Anterior cingulate cortex (tissue), 58 donors: ENCODE results near the gene SORD.

ENCODE experiments used
- DNase-seq, 58 donors: peaks; one replicate each; lab custom pipeline; 2025; lab: John Stamatoyannopoulos, UW

The SORD gene

GRCh38 chr15:45114076-45114750, 91.2 kb downstream of the SORD start, which contains the start of the genes DUOX2 and DUOXA2:
TSS of gene DUOX2 (minus strand) at chr15:45114172. CDS start at chr15:45113411, 761 bp downstream.
TSS of gene DUOXA2 (plus strand) at chr15:45114326. CDS start at chr15:45114606, 280 bp downstream.
- no peak for DNase-seq

- DNase-seq = no peak
Observed at GRCh38 chr15:45114751-45115085, 91.7 kb downstream of the SORD start.

- DNase-seq = no peak
Observed at GRCh38 chr15:45115312-45115820, 92.4 kb downstream of the SORD start.

DNA sequence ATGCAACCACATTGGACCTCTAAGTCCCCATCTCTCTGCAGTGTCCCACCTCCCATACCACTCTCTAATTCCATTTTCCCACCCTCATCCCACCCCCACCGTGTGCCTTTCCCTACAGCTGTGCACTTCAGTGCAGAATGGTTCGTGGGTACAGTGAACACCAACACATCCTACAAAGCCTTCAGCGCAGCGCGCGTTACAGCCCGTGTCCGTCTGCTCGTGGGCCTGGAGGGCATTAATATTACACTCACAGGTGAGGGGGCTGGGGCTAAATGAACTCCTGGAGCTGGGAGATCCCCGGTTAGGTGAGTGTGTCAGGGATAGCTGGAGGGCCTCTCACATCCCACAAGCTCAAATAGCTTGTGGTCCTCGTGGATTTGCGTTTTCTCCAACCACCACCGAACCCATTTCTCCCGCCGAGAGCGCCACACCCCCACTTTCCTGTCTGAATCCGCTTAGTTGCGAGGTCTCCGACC, 93.0 kb downstream of the SORD start:
- no peak for DNase-seq

GRCh38 chr15:45116482-45117307, 93.7 kb downstream of the SORD start:
- no peak for DNase-seq

- no peak for DNase-seq
Observed at GRCh38 chr15:45117308-45118130, 94.5 kb downstream of the SORD start.

GRCh38 chr15:45118131-45118588, 95.2 kb downstream of the SORD start:
- DNase-seq = peak in 56 of 58 donors; percentile 20 to 92 (median 78)

- DNase-seq = no peak
Observed at GRCh38 chr15:45118996-45119395, 96.0 kb downstream of the SORD start.

DNA sequence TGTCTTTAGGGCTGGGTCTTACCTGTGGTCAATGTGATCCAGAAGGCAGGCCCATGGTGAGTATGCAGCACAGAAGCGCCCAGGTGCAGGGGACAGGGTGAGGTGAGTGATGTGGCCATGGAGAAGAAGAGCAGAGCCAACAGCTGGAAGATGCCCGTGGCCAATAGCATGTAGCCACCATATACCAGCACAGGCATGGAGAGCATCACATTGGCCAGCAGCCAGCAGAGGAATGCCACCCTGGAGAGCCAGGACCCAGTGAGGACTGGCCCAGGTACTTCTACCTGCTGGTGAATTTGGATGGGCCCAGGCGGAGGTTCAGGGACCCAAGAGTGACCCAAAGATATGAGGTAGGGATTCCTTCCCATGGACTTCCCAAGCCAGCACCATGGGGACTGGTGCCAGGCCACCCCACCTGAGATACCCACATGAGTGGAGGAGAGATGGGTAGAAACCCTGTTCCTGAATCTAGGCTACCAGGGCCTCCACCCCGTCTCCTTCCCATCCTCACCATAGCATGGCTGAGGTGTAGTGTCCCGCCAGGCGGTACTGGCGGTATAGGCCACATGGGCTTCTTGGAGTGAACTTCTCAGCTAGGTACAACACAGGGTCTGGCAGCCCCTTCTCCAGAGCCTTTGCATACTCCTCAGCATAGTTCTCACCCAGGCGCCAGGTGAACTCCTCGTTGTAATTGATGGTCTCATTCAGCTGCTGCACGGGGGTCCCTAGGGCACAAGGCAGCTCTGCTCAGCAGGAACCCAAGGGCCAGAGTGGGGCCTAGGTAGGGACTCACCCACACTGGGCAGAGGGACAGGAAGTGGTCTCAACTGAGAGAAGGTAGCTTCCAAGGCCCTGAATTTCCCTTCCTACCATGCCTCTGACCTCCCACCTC, 97.3 kb downstream of the SORD start:
- no peak for DNase-seq

- no peak for DNase-seq
Observed at GRCh38 chr15:45121020-45121419, 98.0 kb downstream of the SORD start.

- DNase-seq = no peak
Observed at GRCh38 chr15:45121706-45122417, 98.9 kb downstream of the SORD start.

- DNase-seq = no peak
Observed at GRCh38 chr15:45122719-45123118, 99.7 kb downstream of the SORD start.

GRCh38 chr15:45123397-45123796, 100.4 kb downstream of the SORD start:
- no peak for DNase-seq

GRCh38 chr15:45126535-45127158, 103.7 kb downstream of the SORD start:
- no peak for DNase-seq
